Measurements from ENCODE around the gene PCDH11Y. TPM values are rescaled to one million over a fixed set of nuclear protein-coding genes. Genes with fewer than 3 reads are reported as not detected.
"Not testable (repeated sequence)": the region's sequence is repeated elsewhere in the genome, so short reads cannot be mapped to it uniquely, and the experiment has no call there.

The PCDH11Y gene
- polyA plus RNA-seq (ENCODE audit: insufficient read length in 12 of 12), result under 1 TPM in 6 of 12 donors, not detected in 6; 0.03 to 0.99 (median 0.15) TPM
- long read RNA-seq, donor 1, result 0 reads
- long read RNA-seq, donor 2, result 0 reads
- long read RNA-seq, donor 3, result 0 reads
- long read RNA-seq, donor 4, result 0 reads
- long read RNA-seq, donor 5, result 0 reads
- long read RNA-seq, donor 6, result 0 reads
- long read RNA-seq, donor 7, result 0 reads
- long read RNA-seq, donor 8, result 0 reads
- long read RNA-seq, donor 9, result 0 reads
- long read RNA-seq, donor 10, result 0 reads
- long read RNA-seq, donor 11, result 0 reads

- not testable (repeated sequence) for DNase-seq
Measured at GRCh38 chrY:5000057-5000456, at the start of gene PCDH11Y. TSS of gene PCDH11Y (plus strand) at chrY:5000296. CDS start at chrY:5057100, 56,804 bp downstream.

- DNase-seq, result not testable (repeated sequence)
Measured at GRCh38 chrY:4967894-4968293, 32.2 kb upstream of the PCDH11Y start.

GRCh38 chrY:4991743-4992400 is 8.2 kb upstream of the PCDH11Y start:
- not testable (repeated sequence) for DNase-seq

- DNase-seq, result not testable (repeated sequence)
Measured at GRCh38 chrY:4994892-4995291, 5.2 kb upstream of the PCDH11Y start.

- DNase-seq, result not testable (repeated sequence)
Measured at GRCh38 chrY:5002476-5003184, 2.5 kb downstream of the PCDH11Y start.

GRCh38 chrY:5038972-5039523 is 39.0 kb downstream of the PCDH11Y start:
- not testable (repeated sequence) for DNase-seq

GRCh38 chrY:5083017-5083416 is 82.9 kb downstream of the PCDH11Y start:
- DNase-seq, result not testable (repeated sequence)

DNA sequence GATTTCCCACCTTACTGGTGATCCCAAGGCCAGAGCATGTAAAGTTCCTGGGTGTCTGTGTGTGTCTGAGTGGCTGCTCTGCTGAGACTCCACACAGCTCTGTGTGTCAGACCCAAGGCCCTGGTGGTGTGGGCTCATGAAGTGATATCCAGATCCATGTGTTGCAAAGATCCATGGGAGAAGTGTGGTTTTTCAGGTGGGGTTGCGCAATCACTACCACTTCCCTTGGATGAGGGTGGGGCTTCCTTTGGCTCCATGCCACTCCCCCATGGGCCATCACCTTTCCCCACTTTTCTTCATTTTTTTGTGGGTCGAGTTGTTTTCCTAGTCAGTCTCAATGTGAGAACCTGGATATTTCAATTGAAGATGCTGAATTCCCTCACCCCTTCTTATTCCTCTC is 182.9 kb downstream of the PCDH11Y start:
- DNase-seq, result not testable (repeated sequence)

GRCh38 chrY:5215116-5215515 is 215.0 kb downstream of the PCDH11Y start:
- DNase-seq, result not testable (repeated sequence)

- not testable (repeated sequence) for DNase-seq
Measured at GRCh38 chrY:5324931-5325330, 324.8 kb downstream of the PCDH11Y start.

- DNase-seq, result not testable (repeated sequence)
Measured at GRCh38 chrY:5342220-5342619, 342.1 kb downstream of the PCDH11Y start.

DNA sequence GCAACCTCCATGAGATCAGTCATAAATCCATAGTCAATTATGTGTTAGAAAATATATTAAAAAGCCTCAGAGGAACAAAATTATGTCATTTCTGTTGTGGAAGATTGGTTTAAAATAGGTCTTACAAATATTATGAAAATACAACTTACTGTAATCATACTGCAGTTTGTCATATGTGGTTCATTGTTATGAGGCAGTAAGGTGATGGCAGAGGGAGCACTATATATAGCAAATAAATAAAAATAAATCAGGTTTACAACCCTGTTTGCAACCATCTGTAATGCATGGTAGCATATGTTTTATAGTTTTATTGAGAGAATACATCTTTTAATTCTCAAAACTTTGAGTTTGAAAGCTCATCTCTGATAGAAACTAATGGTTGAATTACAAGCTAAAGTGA is 543.6 kb downstream of the PCDH11Y start:
- not testable (repeated sequence) for DNase-seq

- not testable (repeated sequence) for DNase-seq
Measured at GRCh38 chrY:5638589-5638988, 638.5 kb downstream of the PCDH11Y start.

DNA sequence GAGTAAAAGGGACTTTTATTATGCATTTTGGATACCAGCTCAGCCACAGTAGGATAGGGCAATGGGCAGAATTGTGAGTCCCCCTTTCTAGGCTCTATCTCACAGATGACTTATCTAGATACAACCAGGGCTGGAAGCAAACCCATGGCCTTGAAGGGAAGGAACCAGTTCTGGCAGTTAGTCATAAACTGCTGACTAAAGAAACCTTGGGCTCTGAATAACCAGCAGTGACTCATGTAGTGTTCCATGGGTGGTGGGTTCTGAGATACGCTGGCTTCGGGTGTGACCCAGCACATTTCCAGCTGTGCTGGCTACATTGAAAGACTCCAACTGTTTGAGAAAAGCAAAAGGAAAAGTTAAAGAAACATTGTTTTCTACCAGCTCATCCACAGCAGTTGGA is 679.2 kb downstream of the PCDH11Y start:
- DNase-seq, result not testable (repeated sequence)

DNA sequence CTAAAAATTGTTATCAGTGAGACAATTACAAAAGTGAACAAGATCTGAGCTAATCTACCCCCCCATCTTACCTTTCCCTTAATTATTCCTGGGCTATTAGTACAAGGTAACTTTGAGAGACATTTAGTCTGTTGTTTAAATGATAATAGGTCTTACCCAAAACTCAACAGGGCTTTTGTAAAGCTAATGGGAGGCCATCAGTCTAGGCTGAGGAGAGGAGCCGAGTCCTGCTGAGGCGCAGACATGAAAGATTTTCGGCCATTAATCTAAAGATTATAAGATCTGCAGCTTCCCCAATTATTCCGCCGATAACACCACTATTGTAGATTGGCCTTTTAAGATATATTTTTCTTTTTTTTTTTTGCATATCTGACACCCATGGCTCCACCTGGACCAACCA is 708.6 kb downstream of the PCDH11Y start:
- not testable (repeated sequence) for DNase-seq

DNA sequence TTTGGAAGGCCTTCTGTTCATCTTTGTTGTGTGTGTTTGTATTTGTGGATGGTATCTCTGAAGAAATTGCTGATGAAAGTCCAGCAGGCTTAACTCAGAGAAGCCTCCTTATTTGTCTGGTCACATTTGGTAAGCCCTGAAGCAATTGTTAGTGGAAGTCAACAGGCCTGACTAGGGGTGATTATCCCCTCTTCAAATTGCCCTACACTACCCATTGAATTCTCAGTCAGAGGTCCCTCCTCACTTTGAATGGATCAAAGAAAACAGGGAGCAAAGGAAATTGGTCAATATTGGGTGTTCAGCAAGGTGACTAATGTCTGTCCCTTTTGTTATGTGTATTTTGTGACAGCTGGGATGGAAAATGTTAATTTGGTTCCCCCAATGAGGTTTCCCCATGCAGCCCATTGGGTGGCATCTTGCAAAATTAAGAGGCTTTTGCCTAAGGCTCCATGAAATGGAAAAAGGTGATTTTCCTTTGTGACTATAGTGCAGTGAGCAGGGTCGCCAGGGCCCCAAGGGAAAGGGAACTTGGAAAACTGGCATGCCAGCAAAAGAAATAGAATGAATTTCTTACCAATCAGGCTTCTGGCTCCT is 709.8 kb downstream of the PCDH11Y start:
- not testable (repeated sequence) for DNase-seq

DNA sequence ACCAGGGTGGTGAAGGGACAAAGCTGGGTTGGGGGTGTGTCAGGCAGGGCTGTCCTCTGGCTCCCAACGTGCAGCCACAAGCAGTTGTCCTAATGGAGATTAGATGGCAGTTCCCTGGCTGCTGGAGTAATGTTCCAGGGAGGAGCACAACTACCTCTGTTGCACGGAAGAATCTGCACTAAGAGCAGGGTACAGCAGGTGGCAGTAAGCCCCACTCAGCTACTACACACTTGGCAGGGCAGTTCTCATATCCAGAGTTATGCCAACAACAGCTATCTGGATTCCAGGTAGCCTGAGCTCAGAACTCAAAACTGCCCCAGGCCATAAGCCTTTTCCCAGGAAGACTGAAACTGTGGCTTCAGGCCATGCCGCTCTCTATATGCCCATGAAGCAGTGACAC is 761.3 kb downstream of the PCDH11Y start:
- DNase-seq, result not testable (repeated sequence)

- not testable (repeated sequence) for DNase-seq
Measured at GRCh38 chrY:5776485-5776884, 776.4 kb downstream of the PCDH11Y start.
